ENCODE results near the gene CCDC60. TPM values are rescaled to one million over a fixed set of nuclear protein-coding genes. Genes with fewer than 3 reads are reported as not detected.

CCDC60 gene
- total RNA-seq, 4 donors from 2014 or later: 0.64 to 10.6 (median 2.1) TPM

- no peak overlapping the region for H3K4me3 ChIP-seq
- no peaks in the 10 kb centered on the region for H3K27me3 ChIP-seq
- TF ChIP-seq POLR2A (IDR thresholded peaks at IDR 0.05) (no peak), CTCF (IDR thresholded peaks at IDR 0.05) (no peak)
- DNase-seq: no peak
- H3K27ac ChIP-seq: peak overlapping the region in 1 of 4 donors; percentile 10
- no peaks in the 10 kb centered on the region for H3K9me3 ChIP-seq
- 84 to 88% methylated on average over 6 of the region's 6 CpGs for WGBS, 2 donors
- intact Hi-C loops (cut with DNase I): no loop called here
- H3K4me1 ChIP-seq: peaks cover 0 to 48% (median 17%) of the 10 kb centered on the region in 3 donors
- H3K36me3 ChIP-seq: no peaks in the 10 kb centered on the region
Measured at GRCh38 chr12:119366007-119366406, 31.5 kb downstream of the CCDC60 start.

DNA sequence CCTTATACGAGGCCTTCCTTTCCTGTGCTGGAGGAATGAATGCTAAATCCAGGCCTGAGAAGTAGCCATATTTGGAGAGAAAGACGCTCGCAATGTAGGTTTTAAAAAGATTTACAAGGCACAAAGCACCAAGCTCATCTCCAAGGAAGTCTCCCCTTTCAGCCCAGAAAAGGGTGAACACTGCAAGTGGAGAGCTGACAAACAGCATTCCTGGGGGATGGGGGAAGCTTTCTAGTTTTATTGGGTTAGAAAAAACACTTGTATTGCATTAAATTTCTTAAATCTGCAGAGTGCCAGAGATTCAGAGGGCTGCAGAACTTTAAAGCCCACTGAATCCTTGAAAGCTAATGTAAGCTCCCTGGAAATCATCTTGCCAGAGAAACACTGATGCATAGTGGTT is 34.6 kb downstream of the CCDC60 start:
- DNase-seq: no peak
- WGBS, 2 donors: 46 to 58% methylated on average over 3 of the region's 3 CpGs
- no peak overlapping the region for H3K4me3 ChIP-seq
- H3K4me1 ChIP-seq: peaks cover 0 to 68% (median 43%) of the 10 kb centered on the region in 3 donors
- H3K27ac ChIP-seq: peak overlapping the region; percentile 20 to 48 (median 28)
- TF ChIP-seq CTCF (IDR thresholded peaks at IDR 0.05) (no peak), POLR2A (IDR thresholded peaks at IDR 0.05) (no peak)
- H3K27me3 ChIP-seq: no peaks in the 10 kb centered on the region
- no peaks in the 10 kb centered on the region for H3K9me3 ChIP-seq
- intact Hi-C loops (cut with DNase I): no loop called here
- no peaks in the 10 kb centered on the region for H3K36me3 ChIP-seq

GRCh38 chr12:119369907-119370546 is 35.5 kb downstream of the CCDC60 start:
- peaks cover 0 to 75% (median 49%) of the 10 kb centered on the region in 3 donors for H3K4me1 ChIP-seq
- intact Hi-C loops (cut with DNase I): no loop called here
- H3K27ac ChIP-seq: peak overlapping the region; percentile 20 to 63 (median 40)
- no peaks in the 10 kb centered on the region for H3K27me3 ChIP-seq
- TF ChIP-seq POLR2A (IDR thresholded peaks at IDR 0.05): no peak
- TF ChIP-seq CTCF (IDR thresholded peaks at IDR 0.05): no peak
- no peaks in the 10 kb centered on the region for H3K36me3 ChIP-seq
- H3K4me3 ChIP-seq: no peak overlapping the region
- DNase-seq: no peak
- H3K9me3 ChIP-seq: no peaks in the 10 kb centered on the region
- 33 to 35% methylated on average over 10 of the region's 10 CpGs for WGBS, 2 donors

GRCh38 chr12:119372540-119372939 is 38.0 kb downstream of the CCDC60 start:
- Histone ChIP-seq H3K4me3 (no peak overlapping the region), H3K4me1 (peaks cover 0 to 79% (median 59%) of the 10 kb centered on the region in 3 donors), H3K27me3 (no peaks in the 10 kb centered on the region), H3K27ac (peak overlapping the region in 2 of 4 donors; percentile 6 to 14), H3K9me3 (no peaks in the 10 kb centered on the region), H3K36me3 (no peaks in the 10 kb centered on the region)
- no peak for DNase-seq
- TF ChIP-seq POLR2A (IDR thresholded peaks at IDR 0.05): no peak
- TF ChIP-seq CTCF (IDR thresholded peaks at IDR 0.05): no peak
- WGBS, 2 donors: 52 to 68% methylated on average over 7 of the region's 7 CpGs
- intact Hi-C loops (cut with DNase I): no loop called here

DNA sequence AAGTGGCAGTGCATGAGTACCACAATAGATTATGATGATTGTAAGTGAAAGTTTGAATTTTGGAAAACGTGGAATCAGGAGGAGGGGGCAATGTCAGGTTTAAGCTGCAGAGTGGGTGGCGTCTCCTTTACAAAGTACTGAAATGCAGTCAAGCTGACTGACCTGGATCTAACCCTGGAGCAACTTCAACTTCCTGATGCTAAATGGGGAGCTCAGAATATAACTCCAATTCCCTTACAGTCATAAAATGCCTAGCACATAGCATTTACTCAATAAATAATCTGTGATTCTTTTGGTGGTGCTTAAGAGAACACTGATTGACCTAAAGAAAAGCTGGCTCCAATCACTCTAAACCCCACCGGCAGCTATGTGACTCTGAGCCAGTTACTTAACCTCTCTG is 38.5 kb downstream of the CCDC60 start:
- Histone ChIP-seq H3K9me3 (no peaks in the 10 kb centered on the region), H3K4me3 (no peak overlapping the region), H3K36me3 (no peaks in the 10 kb centered on the region), H3K27ac (no peak overlapping the region), H3K4me1 (peaks cover 0 to 79% (median 59%) of the 10 kb centered on the region in 3 donors), H3K27me3 (no peaks in the 10 kb centered on the region)
- DNase-seq: no peak
- intact Hi-C loops (cut with DNase I): no loop called here
- TF ChIP-seq CTCF (IDR thresholded peaks at IDR 0.05) (no peak), POLR2A (IDR thresholded peaks at IDR 0.05) (no peak)
- WGBS, 2 donors: 16 to 37% methylated on average over 3 of the region's 3 CpGs
